ENCODE data around the gene OR56A1.
"Not testable (repeated sequence)": the region's sequence is repeated elsewhere in the genome, so short reads cannot be mapped to it uniquely, and the experiment has no call there.

The OR56A1 gene, protein sequence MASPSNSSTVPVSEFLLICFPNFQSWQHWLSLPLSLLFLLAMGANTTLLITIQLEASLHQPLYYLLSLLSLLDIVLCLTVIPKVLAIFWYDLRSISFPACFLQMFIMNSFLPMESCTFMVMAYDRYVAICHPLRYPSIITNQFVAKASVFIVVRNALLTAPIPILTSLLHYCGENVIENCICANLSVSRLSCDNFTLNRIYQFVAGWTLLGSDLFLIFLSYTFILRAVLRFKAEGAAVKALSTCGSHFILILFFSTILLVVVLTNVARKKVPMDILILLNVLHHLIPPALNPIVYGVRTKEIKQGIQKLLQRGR

DNA sequence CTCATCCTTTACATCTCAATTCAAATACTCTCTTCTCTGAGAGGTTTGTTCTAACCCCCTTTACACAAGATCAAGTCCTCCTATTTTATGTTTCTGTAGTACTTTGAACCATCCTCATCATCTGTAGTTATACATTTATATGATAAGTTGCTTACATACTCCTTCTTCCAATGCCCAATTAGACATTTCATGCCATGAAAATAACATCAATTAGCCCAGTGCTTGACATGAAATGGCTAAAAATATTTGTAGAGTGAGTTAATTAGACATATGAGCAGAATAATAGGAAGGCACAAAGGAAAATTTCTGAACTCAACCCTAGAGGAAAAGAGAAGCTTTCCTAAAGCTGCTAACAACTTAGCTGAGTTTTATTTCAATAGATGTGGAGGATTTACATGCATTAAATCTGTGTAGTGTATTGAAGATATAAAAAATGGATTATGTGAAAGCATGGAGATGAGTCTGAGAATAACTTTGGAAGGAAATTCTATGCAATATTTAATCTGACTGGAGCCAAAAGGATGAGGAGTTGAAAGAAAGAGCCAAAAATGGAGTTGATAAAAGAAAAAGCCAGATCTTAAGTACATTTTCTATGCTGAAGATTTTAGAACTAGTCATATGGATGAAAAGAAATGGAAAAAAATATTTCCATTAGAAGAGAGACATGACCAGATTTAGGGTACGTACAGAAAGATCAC is at the start of gene OR56A1:
OR56A1 (minus strand) TSS at position 51 of the 698 bp plus-strand sequence. CDS start 3,066 bp downstream, outside the sequence.
- DNase-seq (ENCODE audit: low read depth in 3 of 3) = no peak

DNA sequence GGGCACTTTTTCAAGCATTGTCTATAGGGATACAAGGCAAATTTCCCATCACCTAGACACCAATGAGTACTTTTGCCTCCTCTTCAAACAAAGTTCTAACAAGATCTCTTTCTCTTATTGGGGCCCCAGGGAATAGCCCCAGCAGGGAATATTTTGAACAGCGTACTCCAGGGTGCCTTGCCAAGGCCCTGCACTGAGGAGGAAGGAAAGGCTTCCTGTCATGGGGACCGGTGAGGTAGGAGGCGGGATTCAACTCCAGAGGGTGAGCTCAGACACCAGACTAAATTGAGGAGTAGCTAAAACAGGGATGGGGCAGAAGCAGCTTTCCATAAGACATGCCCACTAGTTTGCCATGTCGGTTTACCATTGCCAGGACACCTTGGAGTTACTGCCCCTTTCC is 48.9 kb upstream of the OR56A1 start:
- DNase-seq (ENCODE audit: low read depth in 3 of 3) = no peak

DNA sequence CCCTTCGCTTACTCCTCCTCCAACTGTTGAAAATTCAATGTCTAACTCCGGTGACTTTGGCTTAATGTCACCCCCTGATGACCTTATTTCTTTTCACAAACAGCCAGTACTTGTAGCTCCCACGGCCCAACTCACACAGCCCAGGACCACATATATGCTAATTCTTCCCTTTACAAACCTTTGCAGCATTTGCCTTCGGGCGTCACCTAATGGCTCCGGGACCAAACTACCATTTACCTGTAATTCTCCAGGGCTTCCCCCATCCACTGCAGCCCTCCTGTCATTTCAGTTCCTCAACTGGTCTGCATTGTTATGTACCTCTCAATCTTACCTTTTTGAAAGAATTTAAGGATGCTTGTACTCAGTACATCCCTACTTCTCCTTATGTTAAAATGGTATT is 47.2 kb upstream of the OR56A1 start:
- no peak for DNase-seq (ENCODE audit: low read depth in 3 of 3)

DNA sequence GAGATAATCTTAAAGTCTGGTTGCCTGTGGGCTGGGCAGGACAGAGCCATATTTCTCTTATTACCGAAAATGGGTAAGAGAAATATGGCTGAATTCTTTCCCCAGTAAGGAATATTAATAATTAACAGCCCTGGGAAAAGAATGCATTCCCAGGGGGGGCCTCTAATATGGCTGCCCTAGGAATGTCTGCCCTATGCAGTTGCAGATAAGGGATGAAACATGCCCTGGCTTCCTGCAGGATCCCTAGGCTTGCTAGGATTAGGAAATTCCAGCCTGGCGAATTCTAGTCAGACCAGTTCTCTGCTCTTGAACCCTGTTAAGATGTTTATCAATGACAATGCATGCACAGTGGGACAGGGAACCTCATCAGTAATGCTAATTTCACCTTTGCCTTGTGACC is 45.9 kb upstream of the OR56A1 start:
- not testable (repeated sequence) for DNase-seq (ENCODE audit: low read depth in 3 of 3)

DNA sequence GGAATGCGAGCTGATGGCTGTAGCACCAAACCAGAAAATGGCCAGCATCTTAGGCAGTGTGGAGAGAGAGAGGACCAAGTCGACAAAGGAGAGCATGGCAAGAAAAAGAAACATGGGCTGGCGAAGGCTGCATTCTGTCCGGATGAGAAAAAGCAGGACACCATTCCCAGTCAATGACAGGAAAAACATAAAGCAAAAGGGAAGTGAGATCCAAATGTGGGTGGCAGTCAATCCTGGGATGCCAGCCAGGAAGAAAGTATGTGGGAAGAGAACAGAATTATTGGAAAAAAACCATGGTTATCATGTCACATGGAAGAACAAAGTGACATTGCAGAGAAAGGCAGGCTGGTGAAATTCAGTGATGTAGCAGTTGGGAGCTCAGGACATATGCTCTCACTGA is 36.9 kb upstream of the OR56A1 start:
- no peak for DNase-seq (ENCODE audit: low read depth in 3 of 3)

DNA sequence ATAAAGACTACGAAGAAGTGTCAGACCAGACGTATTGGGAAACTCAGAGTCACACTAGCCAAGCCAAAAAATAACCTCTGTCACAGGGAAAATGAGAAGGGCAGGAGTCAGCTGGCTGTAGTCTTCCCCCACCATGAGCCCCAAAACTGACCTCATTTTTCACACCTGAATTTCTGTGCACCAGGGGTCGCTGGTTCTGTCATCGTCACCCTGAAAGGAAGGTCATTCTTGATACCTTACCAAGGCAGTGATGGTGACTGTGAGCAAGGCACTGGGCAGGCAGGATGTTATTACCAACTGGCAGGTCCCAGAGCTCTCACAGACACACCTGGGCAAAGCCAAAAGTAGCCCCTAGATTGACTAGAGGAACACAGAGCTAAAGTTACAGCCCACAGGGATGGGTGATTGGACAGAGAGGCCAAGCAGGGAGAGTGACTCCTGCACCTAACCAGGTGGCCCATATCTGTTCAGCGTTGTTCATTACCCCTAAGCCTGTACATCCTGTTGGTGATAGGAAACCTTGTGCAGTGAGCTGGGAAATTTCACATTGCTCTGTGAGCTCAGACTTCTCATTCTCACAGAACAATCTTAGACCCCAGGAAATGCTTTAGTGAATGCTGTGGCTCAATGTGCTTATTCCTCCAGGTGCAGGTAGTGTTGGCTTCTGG is 32.3 kb upstream of the OR56A1 start:
- DNase-seq (ENCODE audit: low read depth in 3 of 3) = no peak

DNA sequence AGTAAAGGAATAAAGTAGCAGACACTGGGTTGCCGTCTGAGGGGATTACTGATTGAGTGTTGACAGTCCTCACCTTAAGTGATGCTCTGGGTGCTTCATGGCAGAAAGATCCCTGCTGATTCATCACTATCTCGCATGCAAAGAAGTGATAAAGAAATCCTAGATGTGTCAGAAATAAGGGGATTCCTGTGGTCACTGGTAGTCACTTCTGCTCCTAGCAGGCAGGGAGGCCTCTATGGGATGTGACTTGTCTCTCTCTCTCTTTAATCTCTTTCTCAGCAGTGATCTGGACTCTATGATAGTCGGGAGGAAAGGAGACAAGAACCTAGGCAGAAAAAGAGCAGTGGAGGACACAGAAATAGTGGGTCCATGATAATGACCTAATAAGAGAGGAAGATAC is 30.9 kb upstream of the OR56A1 start:
- no peak for DNase-seq (ENCODE audit: low read depth in 3 of 3)

DNA sequence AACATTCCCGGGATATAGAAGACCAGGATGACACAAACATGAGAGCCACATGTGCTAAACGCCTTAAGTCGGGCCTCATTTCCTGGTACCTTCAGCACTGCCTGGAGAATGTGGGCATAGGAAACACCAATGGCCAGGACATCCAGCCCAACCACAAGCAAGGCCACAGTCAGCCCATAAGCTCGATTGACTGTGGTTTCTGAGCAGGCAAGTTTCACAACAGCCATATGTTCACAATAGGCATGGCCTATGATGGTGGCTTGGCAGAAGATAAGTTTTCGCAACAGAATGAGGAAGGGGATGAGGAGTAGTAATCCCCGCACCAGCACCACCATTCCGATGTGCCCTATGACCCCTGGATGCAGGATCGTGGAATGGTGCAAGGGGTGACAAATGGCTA is 26.9 kb upstream of the OR56A1 start:
- no peak for DNase-seq (ENCODE audit: low read depth in 3 of 3)

DNA sequence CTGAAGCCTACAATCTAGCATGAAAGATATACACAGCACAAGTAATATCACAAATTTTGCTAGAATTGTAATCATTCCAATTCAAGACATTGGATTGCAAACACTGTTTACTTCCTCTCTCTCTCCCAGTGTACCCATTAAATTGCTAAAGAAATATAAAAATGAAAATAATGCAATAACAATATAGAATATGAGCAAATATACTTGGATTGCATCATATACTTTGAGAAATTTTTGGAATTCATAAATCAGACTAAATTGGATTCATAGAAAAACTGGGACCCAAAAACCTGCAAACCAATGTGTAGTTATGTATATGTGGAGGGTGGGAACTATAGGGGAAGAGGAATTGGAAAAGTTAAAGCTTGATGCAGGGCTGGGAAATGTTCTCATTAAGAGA is 25.0 kb upstream of the OR56A1 start:
- DNase-seq (ENCODE audit: low read depth in 3 of 3) = no peak

DNA sequence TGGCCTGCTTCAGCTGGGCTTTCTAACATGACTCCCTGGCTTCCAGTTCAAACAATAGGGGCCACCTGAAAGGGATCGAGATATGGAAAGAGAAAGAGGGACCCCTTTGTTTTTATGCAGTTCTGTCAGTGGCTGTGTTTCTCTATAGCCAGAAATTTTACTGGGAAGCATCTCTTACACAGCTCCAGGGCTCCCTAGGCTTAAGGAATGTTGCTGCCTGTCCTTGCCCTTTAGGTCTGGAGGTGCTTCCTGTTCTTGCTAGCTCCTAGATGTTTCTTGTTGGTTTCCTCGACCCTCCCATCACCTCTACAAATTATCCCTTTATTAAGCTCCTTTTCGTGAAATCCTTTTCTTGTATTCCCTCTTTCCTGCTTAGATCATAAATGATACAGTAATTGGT is 21.8 kb upstream of the OR56A1 start:
- DNase-seq (ENCODE audit: low read depth in 3 of 3) = no peak

DNA sequence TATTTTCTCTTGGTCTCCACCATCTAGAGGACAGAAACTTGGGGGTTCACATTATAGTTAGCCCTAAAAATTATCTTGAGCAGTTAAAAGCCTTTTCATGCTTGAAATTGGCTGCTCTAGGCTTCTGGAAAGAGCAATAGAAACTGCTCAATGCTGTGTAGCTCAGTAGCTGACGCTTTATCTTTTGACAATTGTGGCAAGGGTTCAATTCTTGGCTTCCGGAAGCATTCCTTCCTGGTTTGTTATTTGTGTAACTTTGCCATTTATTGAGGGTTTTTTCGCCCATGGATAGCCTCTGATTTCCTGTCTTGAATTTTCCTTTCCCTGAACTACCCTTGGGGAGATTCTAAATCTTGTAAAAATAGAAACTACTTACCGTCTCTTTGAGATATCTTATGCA is 10.3 kb upstream of the OR56A1 start:
- DNase-seq (ENCODE audit: low read depth in 3 of 3) = no peak

DNA sequence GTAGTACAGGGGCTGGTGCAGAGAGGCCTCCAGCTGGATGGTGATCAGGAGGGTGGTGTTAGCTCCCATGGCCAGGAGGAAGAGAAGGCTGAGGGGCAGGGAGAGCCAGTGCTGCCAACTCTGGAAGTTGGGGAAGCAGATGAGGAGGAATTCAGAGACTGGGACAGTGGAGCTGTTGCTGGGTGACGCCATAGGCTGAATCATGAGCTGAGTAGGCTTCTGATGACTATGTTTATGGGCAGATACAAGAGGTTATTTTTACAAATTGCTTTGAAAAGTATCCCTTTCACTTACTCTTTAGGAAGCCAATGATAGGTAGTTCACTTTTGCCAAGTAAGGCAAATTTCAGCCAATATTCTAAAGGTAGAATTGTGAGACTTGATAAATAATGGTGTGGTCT is 3.1 kb downstream of the OR56A1 start:
- no peak for DNase-seq (ENCODE audit: low read depth in 3 of 3)

DNA sequence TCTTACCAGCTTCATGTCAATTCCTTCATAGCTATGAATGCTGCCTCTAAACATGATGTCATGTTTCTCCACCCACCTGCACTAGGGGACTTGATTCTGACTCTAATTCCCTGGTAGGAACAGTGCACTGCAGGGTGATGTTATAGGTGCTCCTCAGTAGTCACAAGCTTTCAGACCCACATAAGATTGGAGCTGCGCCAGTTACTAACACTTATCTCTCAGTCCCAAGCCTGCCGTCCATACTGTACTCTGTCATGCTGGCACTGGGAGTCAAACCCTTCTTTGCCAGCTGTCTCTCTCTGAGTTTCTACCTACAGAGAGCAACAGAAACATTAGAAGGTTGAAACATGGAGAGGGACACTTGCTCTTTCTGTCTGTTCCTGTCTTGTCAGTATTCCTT is 5.5 kb downstream of the OR56A1 start:
- DNase-seq (ENCODE audit: low read depth in 3 of 3) = no peak

DNA sequence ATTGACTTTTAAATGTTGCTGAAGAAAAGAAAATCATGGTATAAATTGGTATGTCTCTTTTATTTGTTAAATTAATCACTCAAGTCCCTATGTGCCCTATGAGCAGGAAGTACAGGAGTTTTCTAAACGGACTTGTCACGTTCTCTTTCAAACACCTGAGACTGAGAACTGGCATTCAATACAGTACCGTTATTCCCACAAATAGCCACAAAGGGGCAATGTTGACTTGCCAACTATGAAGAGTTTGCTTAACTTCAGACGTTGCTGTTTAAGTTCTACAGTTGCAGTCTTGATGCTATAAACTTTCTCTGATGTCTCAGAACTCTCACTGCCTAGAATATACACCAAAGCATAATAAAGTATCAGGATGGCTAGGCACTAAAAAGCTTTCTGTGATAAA is 7.6 kb downstream of the OR56A1 start:
- DNase-seq (ENCODE audit: low read depth in 3 of 3) = no peak

DNA sequence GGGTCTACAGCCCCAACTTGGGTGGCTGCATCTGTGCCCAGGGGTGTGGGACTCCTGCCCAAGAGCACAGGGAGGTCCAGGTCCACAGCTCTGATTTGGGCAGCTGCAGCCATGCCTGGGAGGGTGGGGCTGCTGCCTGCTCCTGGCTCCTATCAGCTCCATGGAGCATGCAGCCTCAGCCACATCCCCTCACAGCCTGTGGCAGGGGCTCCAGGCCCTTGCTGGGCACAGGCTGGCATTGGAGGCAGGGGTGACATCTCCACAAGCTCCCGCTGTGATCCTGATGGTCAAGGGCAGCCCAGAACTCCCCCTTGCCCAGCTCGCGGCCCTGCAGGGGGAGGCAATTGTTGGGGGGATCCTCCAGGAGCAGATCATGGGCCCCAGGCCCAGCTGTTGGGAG is 17.5 kb downstream of the OR56A1 start:
- DNase-seq (ENCODE audit: low read depth in 3 of 3) = no peak

DNA sequence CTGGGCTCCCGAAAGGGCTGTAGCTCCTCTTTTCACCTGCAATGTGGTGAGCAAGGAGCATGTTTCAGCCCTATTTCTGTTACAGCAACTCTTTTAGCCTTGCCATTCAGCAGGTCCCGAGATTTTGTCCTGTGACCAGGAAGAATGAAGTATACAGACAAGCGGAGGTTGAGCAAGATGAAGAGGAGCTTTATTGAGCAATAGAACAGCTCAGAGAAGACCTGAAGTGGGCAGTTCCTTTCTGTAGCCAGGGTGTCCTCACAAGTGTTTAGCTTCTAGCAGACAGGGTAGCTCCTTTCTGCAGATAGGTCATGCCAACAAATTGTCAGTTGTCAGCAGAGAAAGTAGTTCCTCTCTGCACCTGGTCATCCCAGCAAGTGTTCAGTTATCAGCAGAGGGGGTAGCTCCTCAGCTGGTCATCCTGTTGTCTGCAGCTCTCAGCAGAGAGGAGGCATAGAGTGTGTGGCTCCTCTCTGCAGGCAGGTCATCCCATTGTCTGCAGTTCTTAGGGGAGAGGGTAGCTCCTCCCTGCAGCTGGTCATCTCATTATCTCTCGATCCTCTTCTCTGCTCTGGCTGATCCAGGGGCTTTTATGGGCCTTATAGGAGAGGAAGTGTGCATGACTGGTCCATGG is 18.4 kb downstream of the OR56A1 start:
- no peak for DNase-seq (ENCODE audit: low read depth in 3 of 3)

DNA sequence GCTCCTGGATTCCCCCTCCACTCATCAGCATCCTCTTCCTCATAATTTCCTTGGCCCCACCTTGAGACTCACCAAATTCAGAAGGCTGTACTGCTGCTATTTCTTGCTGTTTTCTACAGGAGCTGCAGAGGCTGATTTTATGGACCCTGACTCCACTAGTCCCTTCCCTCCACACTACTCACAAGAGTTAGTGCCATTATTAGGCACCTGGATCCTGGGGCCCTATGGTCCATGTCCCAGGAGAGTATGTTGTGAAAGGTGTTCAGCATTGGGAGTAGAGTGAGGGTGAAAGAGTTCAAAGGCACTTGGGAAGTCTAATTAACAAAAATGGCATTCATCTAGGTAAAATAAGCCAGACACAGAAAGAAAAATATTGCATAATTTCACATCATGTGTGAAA is 23.7 kb downstream of the OR56A1 start, which contains the start of gene OR56A4:
OR56A4 (minus strand) TSS at position 101 of the 400 bp plus-strand sequence. CDS start 3,954 bp downstream, outside the sequence.
- DNase-seq (ENCODE audit: low read depth in 3 of 3) = no peak

DNA sequence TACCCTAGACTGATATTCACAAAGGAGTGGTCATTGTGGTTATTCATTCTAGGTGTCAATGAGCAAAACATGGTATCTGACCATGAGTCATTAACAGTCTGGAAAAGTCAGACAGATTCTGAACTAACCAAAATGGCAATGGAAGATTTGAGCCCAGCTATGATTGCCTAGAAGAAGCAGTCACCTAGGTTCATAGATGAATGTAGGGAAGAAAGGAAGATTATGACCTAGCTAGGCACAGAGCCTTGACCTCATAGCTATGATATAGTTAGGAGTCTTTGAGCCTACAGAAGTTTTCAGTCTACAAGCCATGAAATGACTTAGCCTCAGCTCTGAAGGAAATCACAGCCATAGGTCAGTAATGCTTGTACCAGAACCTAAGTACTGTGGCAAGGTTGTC is 24.2 kb downstream of the OR56A1 start:
- no peak for DNase-seq (ENCODE audit: low read depth in 3 of 3)

DNA sequence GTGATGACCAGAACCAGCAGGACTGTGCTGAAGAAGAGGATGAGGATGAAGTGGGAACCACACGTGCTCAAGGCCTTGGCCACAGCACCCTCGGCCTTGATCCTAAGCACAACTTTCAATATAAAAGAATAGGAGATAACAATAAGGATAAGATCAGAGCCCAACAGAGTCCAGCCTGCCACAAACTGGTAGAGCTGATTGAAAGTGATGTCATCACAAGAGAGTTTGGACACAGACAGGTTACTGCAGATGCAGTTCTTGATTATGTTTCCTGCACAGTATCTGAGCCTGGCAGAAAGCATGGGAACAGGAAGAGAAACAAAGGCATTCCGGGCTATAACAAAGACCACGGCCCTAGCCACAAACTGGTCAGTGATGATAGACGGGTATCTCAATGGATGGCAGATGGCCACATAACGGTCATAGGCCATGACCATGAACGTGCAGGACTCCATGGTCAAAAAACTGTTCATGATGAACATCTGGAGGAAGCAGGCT is 28.3 kb downstream of the OR56A1 start:
- no peak for DNase-seq (ENCODE audit: low read depth in 3 of 3)

DNA sequence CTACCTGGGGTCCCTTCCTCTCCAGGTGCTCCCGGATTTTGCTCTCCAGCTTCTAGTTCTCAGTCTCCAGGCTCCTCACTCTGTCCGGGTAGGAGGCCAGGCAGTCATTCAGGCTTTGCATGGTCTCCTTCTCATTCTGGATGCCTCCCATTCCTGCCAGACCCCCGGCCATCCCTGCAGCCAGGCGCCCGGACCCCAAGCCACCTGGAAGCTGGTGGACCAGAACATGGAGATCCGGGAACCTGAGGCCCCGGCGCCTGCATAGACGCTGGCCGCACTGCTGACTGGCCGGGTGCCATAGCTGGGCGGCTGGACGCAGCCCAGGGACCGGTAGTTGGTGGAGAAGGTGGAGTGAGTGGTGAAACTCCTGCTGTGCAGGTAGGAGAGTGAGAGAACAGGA is 35.8 kb downstream of the OR56A1 start:
- no peak for DNase-seq (ENCODE audit: low read depth in 3 of 3)

DNA sequence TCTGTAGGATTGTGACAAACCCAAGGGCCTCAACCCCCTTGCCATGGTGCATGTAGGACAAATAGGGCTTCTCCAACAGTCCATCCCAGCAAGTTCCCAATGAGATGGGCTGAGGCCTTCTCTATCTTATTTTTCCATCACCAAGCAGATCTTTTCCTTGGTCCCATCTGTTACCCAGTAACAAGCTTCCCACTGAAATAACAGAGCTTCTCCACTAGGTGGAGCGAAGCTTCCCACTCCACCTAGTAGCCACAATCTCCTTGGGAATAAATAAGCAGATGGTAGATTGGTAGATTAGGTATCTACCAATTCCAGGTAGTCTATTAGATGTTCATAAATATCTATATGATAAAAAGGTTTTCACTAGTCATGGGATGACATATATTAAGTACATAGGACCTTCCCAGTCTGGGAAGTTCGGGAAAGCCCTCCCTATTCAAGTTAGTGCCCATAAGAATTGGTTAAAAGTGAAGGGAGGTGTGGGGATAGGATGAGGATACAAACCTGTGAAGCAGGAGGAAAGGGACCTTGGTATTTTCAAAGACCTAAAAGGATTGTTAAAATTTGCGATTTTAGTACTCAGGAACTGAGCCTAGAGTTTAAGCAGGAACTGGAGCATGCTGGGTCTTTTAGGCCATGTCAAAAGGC is 37.8 kb downstream of the OR56A1 start:
- no peak for DNase-seq (ENCODE audit: low read depth in 3 of 3)

DNA sequence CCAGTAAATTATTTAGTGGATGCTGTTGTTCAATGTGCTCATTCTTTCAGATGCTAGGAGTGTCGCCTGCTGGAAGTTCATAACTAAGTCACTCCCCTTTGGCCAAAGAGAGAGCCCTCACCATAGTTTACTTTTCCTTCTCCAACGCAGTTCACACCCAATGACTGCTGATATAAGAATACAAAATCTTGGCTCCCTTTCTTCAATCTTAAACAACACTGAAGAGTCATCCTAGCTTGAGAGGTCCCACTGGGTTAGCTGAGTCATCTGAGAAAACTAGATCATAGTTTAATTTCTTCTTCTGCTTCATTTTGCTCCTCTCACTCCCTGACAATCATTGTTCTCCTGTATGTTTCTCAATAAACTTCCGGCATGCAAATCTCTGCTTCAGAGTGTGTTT is 38.4 kb downstream of the OR56A1 start:
- no peak for DNase-seq (ENCODE audit: low read depth in 3 of 3)
